Cortex of kidney (tissue), 1 donor: ENCODE data around the gene COL4A2.

Experiments
- DNase-seq: peaks from one replicate; lab custom pipeline; 2025; lab: John Stamatoyannopoulos, UW

The COL4A2 gene

GRCh38 chr13:110306960-110307766 lies at the start of gene COL4A2, which contains the start of gene COL4A1:
TSS of gene COL4A2 (plus strand) at chr13:110307284. CDS start at chr13:110307904, 620 bp downstream.
TSS of gene COL4A1 (minus strand) at chr13:110307157. CDS start at chr13:110307027, 130 bp downstream.
- no peak for DNase-seq

- no peak for DNase-seq
Observed at GRCh38 chr13:110257408-110257807, 49.7 kb upstream of the COL4A2 start.

DNA sequence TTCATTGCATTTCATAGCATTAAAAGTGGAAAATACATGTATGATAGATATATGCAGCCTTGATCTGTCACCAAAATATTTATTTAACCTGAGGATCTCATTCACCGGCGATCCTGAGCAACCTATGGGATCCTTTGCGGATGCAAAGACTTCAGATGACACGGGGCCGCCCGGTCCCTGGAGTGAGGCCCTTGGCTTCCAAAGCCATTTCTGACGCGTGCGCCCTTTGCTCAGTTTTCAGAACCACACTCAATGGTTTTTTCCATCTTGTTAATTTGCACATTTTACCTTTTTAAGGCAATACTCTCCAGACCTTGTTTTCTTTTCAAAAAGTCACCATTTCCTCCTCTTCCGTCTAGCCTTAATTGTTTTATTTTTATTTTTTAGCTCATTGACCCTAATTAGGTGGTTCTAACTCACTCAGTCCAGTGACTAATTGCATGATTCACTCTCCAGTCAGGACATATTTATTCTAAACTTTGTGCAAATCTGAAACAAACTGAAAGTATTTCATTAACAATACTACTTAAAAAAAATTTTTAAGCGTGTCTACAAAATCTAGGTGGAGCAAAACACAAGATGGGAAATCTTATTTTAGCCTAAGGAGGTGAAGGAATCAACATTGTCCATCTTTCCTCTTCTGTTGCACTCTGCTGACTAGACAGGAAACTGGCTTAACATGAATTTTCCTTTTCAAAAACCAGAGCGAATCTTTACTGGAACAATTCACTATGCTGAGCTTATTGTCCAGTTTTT lies 48.0 kb upstream of the COL4A2 start:
- DNase-seq = no peak

DNA sequence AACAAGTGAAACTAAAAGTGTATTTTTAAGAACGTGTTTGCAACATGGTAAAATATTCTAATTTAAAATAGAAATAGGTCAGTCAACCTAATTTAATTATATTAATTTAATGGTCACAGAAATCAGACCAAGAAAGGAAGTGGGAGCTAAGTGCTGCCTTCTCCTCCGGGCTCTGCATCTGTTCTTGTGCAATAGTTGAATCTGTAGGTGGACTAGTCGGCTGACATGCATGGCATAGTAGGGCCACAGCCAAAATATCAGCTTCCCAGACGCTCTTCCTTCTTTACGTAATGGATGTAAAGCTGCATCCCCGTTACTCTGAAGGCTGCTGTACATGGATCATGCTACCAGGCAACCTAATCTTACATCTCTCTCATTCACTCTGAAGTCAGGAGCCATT lies 47.4 kb upstream of the COL4A2 start:
- no peak for DNase-seq

DNA sequence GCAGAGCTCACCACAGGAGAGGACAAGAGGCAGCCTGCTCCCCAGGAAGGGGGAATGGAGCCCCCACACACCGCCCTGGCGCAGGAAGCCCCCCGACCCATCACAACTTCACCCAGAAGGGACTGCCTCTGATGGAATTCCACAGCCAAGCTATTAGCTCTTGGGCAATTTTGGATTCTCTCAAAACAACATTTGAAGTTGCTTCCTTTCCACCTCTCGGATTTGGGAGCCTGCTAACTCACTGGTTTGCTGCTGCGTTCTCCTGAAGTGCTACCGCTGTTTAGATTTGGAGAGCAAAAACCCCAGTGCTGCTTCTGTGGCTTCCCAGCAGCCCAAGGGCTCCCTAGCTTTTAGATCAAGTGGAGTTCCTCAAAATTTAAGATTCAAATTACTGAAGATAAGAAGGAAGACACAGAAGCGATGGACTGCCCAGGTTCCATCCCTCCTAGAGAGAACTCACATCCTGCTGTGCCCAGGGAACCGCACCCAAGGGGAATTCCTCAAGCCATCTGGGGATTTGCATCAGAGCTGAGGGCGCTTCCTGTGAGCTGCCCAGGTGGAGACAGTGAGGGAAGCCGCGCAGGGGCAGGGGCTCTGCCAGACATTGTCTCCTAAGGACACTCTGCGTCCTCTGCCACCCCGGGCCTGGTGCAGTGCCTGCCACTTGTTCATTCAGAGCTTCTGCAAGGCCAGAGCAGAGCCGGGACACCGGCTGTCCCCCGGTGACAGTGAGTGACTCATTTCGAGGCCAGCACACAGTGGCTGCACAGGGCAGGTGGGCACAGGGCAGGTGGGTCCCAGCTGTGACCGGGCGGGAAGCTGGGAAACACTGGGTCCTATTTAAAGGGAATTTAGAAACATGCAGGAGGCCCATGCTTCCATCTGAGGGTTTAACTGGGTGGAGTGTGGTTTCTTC lies 45.7 kb upstream of the COL4A2 start:
- no peak for DNase-seq

- no peak for DNase-seq
Observed at GRCh38 chr13:110262082-110262436, 45.0 kb upstream of the COL4A2 start.

GRCh38 chr13:110262508-110263291 lies 44.4 kb upstream of the COL4A2 start:
- DNase-seq = no peak

DNA sequence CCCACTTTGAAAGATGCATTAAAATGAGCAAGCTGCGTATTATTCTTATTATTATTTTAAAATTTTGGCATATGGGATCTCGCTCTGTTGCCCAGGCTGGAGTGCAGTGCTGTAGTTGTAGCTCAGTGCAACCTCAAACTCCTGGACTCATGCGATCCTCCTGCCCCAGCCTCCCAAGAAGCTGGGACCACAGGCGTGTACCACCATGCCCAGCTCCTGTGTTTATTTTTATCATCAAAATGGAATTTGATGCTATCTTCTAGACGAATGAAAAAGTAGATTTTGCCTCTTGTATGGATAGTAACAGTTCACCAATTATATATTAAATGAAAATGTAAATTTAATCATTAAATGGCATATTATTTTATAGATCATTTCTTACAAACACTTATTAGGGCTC lies 43.7 kb upstream of the COL4A2 start:
- no peak for DNase-seq

- no peak for DNase-seq
Observed at GRCh38 chr13:110263888-110264287, 43.2 kb upstream of the COL4A2 start.

- no peak for DNase-seq
Observed at GRCh38 chr13:110264685-110265275, 42.3 kb upstream of the COL4A2 start.

GRCh38 chr13:110265341-110265681 lies 41.8 kb upstream of the COL4A2 start:
- no peak for DNase-seq

GRCh38 chr13:110265682-110266430 lies 41.2 kb upstream of the COL4A2 start:
- DNase-seq = no peak

DNA sequence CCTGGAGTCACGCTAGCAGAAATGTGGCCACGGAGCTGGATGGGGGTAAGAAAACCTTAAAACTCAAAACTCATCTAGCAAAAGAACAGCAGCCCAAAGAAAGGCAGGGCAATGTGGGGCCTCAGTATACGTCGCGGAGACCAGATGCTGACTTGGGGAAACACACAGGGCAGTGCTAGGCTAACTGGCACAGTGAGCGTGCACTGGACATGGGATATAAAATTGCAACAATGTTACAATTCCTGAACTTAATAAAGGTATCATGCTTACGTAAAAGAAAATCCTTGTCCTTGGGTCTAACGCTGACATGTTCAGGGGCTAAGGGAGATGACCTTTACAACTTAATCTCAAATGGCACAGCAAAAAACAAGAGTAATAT lies 40.7 kb upstream of the COL4A2 start:
- no peak for DNase-seq

DNA sequence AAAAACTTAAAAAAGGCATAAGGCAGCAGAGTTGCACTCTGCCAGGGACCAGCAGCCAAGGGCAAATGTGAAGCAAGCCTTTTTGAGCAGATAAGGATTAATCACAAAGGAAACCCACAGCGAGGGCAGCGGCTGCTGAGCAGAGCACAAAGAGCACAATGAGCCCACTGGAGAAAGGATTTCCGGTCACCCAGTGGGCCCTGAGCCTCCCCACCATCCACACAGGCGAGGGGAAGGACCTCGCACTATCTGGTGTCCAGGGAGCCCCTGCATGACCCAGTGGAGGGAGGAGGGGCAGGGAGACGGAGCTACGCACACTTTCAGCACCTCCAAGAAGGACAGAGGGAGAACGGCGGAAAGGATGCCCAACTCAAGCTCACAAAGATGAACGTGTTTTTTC lies 40.1 kb upstream of the COL4A2 start:
- no peak for DNase-seq

GRCh38 chr13:110268061-110268460 lies 39.0 kb upstream of the COL4A2 start:
- no peak for DNase-seq

DNA sequence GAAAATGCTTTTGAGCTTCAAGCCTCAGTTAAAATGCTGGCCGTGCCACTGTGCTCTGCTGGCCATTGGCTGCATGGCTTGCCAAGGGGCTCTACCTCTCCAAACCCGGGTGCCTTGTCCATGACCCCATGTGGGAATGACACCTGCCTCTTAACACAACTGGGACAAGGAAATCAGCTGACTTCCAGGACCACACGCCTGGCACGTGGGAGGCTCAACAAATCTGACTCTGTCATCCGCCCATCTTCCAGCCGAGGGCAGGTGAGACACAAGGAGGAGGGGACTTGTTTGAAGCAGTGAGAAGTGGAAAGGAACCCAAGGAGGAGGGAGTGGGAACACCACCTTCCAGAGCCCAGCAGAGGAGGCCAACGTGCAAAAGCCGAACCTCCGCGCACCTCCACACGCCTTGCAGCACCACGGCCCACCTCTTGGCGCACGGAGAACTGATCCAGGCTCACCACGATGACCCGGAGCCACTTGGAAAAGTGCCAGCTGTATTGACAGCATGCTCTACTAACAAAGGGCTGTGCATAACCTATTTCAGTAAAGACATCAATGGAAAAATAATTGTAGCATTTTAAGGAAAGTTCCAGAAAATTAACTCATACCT lies 38.4 kb upstream of the COL4A2 start:
- no peak for DNase-seq

DNA sequence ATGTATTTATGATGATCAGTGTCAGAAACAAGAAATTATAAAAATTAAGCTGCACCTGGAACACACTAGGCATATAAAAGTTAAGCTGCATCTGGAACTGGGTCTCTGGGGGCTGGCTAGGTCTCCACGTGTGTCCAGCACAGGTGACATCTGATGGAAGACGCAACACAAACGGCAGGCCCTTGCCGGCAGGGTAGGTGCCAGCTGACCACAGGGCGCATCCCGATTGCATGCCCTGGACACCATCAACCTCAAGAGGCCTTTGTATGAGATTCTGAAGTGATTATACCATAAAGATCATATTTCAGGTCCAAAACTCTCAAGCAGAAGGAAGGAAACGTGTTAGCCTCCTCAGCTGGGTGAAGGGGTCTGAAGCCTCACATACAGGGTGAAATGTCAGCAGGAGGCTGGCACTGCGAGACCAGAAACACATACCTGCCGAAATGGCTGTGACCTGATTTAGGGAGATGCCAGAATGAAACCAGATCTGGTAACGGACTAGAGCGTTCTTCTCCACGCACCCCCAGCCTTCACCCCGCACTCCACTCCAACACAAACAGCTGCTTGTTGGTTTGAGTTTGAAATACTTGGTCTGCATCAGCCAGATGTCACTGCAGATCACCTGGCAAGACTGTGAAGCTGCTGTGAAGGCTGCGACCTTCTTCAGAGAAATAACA lies 37.4 kb upstream of the COL4A2 start:
- no peak for DNase-seq

DNA sequence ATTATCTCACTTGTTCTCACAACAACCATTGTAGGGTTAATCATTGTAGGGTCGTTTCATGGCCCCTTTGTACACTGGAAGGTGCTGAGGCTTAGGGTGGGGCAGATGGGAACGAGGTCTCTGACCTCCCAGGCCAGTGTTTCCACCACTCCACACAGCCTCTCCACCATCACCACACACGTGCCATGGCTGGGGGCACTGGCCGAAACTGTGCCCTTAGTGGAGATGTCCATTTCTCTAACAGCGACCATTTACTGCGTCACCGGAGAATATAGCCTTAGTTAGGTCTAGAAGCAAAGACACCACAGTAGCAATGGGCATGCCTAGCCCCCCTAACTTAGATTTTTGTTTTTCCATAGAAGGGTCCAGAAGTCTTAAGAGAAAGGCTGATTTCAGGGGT lies 36.6 kb upstream of the COL4A2 start:
- DNase-seq = no peak

GRCh38 chr13:110271313-110271712 lies 35.8 kb upstream of the COL4A2 start:
- DNase-seq = no peak
